Endodermal cell (in vitro differentiated cells): Measurements from ENCODE around the gene SND1. TPM values are rescaled to one million over a fixed set of nuclear protein-coding genes. Genes with fewer than 3 reads are reported as not detected.
"Not testable (repeated sequence)": the region's sequence is repeated elsewhere in the genome, so short reads cannot be mapped to it uniquely, and the experiment has no call there.

Source experiments
- DNase-seq: peaks from one replicate; pipeline ENCODE4 v3.0.0-alpha.2; 2017
- H3K27ac ChIP-seq: 2 replicates; pipeline ENCODE4 v1.5.1; 2013; ENCODE audit warnings: mild to moderate bottlenecking, low read depth, low read length, moderate library complexity
- H3K27me3 ChIP-seq: 2 replicates; pipeline ENCODE4 v1.6.1; 2013; ENCODE audit warnings: mild to moderate bottlenecking, low read length, moderate library complexity; ENCODE audit not compliant: insufficient read depth, control insufficient read depth, poor library complexity, severe bottlenecking
- H3K36me3 ChIP-seq: 2 replicates; pipeline ENCODE4 v1.7.0; 2013; ENCODE audit warnings: mild to moderate bottlenecking, low read length, moderate library complexity; ENCODE audit not compliant: control insufficient read depth, insufficient read depth
- H3K4me1 ChIP-seq: one replicate; pipeline ENCODE4 v1.7.0; 2013; ENCODE audit warnings: low read length; ENCODE audit not compliant: control insufficient read depth, insufficient read depth
- H3K4me3 ChIP-seq: 2 replicates; pipeline ENCODE4 v1.5.1; 2013; ENCODE audit warnings: mild to moderate bottlenecking, low read length, moderate library complexity
- H3K9ac ChIP-seq: 2 replicates; pipeline ENCODE4 v1.6.1; 2013; ENCODE audit warnings: mild to moderate bottlenecking, low read length, moderate library complexity; ENCODE audit not compliant: poor library complexity, severe bottlenecking; ENCODE audit errors: extremely low read depth
- H3K9me3 ChIP-seq: 2 replicates; pipeline ENCODE4 v1.6.1; 2013; ENCODE audit warnings: mild to moderate bottlenecking, low read length, moderate library complexity; ENCODE audit not compliant: control insufficient read depth
- H3K27ac Mint-ChIP-seq: 2 replicates; pipeline ENCODE4 v1.8.0; 2020; ENCODE audit warnings: mixed read lengths
- H3K27me3 Mint-ChIP-seq: 2 replicates; pipeline ENCODE4 v1.8.0; 2021; ENCODE audit warnings: mild to moderate bottlenecking, mixed read lengths; ENCODE audit not compliant: insufficient read depth
- H3K36me3 Mint-ChIP-seq: 2 replicates; pipeline ENCODE4 v1.8.0; 2020; ENCODE audit warnings: low read depth, mixed read lengths
- H3K4me1 Mint-ChIP-seq: 2 replicates; pipeline ENCODE4 v1.8.0; 2020; ENCODE audit warnings: mixed read lengths
- H3K4me3 Mint-ChIP-seq: 2 replicates; pipeline ENCODE4 v1.8.0; 2020; ENCODE audit warnings: mild to moderate bottlenecking, moderate library complexity, mixed read lengths
- H3K9me3 Mint-ChIP-seq: 2 replicates; pipeline ENCODE4 v1.8.0; 2020; ENCODE audit warnings: mild to moderate bottlenecking, mixed read lengths
- WGBS, 2 experiments: methylation state at CpG; one replicate each; pipeline versions ENCODE4 v1.1.5 to v1.1.7; 2013; ENCODE audit warnings: missing lambda C conversion rate in 2 of 2, mixed read lengths in 1 of 2; ENCODE audit not compliant: insufficient coverage in 1 of 2, insufficient read length in 1 of 2; 5-methylcytosine and 5-hydroxymethylcytosine counted together
- total RNA-seq, 2 donors: library from RNA; stranded (reverse); fragmentation: NEBNext Ultra II Directional in 1 of 2; extraction: Animal tissue kit (Norgen Biotek cat#: 25700) in 1 of 2; gene quantifications; 2 replicates in 1 of 2; 3 replicates in 1 of 2; pipeline ENCODE4 v1.2.1, GENCODE V29; 2021
- TF ChIP-seq, protein P1 (sequence below): fragments of 200-600 bp; sonication (generic); conservative IDR thresholded peaks from 2 replicates; pipeline ENCODE4 v1.5.0; 2021; ENCODE audit warnings: antibody characterized with exemption, mild to moderate bottlenecking

Gene SND1
- total RNA-seq, 2 donors from 2014 or later: 240 to 267 TPM

DNA sequence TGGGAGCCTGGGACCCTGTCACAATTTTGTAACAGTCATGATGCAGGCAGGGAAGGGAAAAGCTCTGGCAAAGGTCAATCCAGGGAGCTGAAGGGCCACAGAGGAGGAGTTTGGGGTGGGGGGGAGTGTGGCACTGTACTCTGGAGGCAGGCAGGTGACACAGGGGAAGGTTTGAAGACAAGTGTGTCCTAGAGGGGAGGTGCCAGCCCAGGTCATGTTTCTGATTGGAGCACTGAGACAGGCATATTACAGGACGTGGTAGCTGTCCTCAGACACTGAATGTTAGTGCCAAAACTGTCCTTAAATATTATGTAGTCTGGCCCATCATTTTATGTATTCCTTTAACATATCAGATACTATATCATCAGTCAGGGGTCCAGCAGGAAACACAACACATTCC lies 454.8 kb downstream of the SND1 start:
- Histone ChIP-seq H3K36me3 (no peaks in the 10 kb centered on the region), H3K4me1 (no peaks in the 10 kb centered on the region), H3K4me3 (no peak overlapping the region), H3K9ac (no peak overlapping the region), H3K27ac (no peak overlapping the region), H3K9me3 (no peaks in the 10 kb centered on the region), H3K27me3 (peaks cover 52% of the 10 kb centered on the region)
- WGBS, 2 experiments: 61 to 100% methylated on average over 1 of the region's 1 CpG
- Mint-ChIP-seq H3K4me1 (peaks cover 2% of the 10 kb centered on the region), H3K36me3 (no peaks in the 10 kb centered on the region), H3K4me3 (no peak overlapping the region), H3K27ac (no peak overlapping the region), H3K27me3 (peaks cover 82% of the 10 kb centered on the region), H3K9me3 (peaks cover 7% of the 10 kb centered on the region)
- TF ChIP-seq, protein P1, sequence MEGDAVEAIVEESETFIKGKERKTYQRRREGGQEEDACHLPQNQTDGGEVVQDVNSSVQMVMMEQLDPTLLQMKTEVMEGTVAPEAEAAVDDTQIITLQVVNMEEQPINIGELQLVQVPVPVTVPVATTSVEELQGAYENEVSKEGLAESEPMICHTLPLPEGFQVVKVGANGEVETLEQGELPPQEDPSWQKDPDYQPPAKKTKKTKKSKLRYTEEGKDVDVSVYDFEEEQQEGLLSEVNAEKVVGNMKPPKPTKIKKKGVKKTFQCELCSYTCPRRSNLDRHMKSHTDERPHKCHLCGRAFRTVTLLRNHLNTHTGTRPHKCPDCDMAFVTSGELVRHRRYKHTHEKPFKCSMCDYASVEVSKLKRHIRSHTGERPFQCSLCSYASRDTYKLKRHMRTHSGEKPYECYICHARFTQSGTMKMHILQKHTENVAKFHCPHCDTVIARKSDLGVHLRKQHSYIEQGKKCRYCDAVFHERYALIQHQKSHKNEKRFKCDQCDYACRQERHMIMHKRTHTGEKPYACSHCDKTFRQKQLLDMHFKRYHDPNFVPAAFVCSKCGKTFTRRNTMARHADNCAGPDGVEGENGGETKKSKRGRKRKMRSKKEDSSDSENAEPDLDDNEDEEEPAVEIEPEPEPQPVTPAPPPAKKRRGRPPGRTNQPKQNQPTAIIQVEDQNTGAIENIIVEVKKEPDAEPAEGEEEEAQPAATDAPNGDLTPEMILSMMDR: no peak
- no peak for DNase-seq

DNA sequence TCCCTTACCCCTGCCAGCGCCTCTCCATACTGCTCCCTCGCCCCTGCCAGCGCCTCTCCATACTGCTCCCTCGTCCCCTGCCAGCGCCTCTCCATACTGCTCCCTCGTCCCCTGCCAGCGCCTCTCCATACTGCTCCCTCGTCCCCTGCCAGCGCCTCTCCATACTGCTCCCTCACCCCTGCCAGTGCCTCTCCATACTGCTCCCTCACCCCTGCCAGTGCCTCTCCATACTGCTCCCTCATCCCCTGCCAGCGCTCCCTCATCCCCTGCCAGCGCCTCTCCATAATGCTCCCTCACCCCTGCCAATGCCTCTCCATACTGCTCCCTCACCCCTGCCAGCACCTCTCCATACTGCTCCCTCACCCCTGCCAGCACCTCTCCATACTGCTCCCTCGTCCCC lies 455.5 kb downstream of the SND1 start:
- not testable (repeated sequence) for H3K9ac ChIP-seq, H3K27ac ChIP-seq, H3K9me3 Mint-ChIP-seq, H3K27ac Mint-ChIP-seq, H3K36me3 Mint-ChIP-seq, H3K4me3 Mint-ChIP-seq, H3K4me1 Mint-ChIP-seq, H3K36me3 ChIP-seq, H3K9me3 ChIP-seq, H3K4me3 ChIP-seq, DNase-seq, H3K4me1 ChIP-seq
- 85% methylated on average over 7 of the region's 12 CpGs; no CpG with 5 or more reads in 1 of the 2 experiments for WGBS, 2 experiments
- H3K27me3 Mint-ChIP-seq: peaks cover 82% of the 10 kb centered on the region
- peaks cover 46% of the 10 kb centered on the region for H3K27me3 ChIP-seq

DNA sequence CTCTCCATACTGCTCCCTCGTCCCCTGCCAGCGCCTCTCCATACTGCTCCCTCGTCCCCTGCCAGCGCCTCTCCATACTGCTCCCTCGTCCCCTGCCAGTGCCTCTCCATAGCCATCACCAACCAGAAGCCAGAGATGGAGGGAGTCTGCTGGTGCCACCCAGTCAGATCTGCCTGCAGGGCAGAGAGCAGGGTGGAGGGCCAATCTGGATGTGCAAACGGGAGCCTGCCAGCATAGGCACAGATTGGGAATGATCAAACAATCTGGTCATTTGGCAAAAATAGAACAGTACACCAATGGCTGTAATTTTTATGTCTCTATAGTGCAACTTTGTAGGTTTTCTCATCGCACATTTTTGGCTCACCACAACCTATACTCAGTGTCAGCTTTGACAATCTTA lies 456.1 kb downstream of the SND1 start:
- no peak overlapping the region for H3K27ac ChIP-seq
- no peak overlapping the region for H3K4me3 Mint-ChIP-seq
- H3K9me3 ChIP-seq: no peaks in the 10 kb centered on the region
- no peaks in the 10 kb centered on the region for H3K36me3 Mint-ChIP-seq
- H3K27ac Mint-ChIP-seq: no peak overlapping the region
- TF ChIP-seq, protein P1: no peak
- peaks cover 81% of the 10 kb centered on the region for H3K27me3 Mint-ChIP-seq
- no peak overlapping the region for H3K9ac ChIP-seq
- peaks cover 7% of the 10 kb centered on the region for H3K9me3 Mint-ChIP-seq
- no peaks in the 10 kb centered on the region for H3K36me3 ChIP-seq
- H3K4me1 ChIP-seq: no peaks in the 10 kb centered on the region
- WGBS, 2 experiments: 80 to 100% methylated on average over 2 to 6 of the region's 7 CpGs
- H3K27me3 ChIP-seq: peaks cover 41% of the 10 kb centered on the region
- DNase-seq: no peak
- no peak overlapping the region for H3K4me3 ChIP-seq
- peaks cover 2% of the 10 kb centered on the region for H3K4me1 Mint-ChIP-seq
